ENCODE results near the gene MCF2L.

MCF2L gene

GRCh38 chr13:113117335-113117872, 148.4 kb downstream of the MCF2L start:
- no peak overlapping the region for H3K4me3 ChIP-seq (ENCODE audit: low read depth, low read length)
- no peak overlapping the region for H3K27ac ChIP-seq
- H3K27me3 ChIP-seq (replicated peaks), result no peaks in the 10 kb centered on the region
- no peaks in the 10 kb centered on the region for H3K36me3 ChIP-seq (replicated peaks)
- in situ Hi-C loops (cut with HindIII; ENCODE audit: low pct_ligation_motif_present, low sequenced_read_pairs), result no loop called here
- TF ChIP-seq CTCF (IDR thresholded peaks at IDR 0.05; ENCODE audit: low read depth, low read length, missing control alignments), result no peak
- DNase-seq, result no peak

GRCh38 chr13:113117911-113118260, 148.9 kb downstream of the MCF2L start:
- H3K27ac ChIP-seq, result no peak overlapping the region
- H3K27me3 ChIP-seq (replicated peaks), result no peaks in the 10 kb centered on the region
- no peaks in the 10 kb centered on the region for H3K36me3 ChIP-seq (replicated peaks)
- no peak for TF ChIP-seq CTCF (IDR thresholded peaks at IDR 0.05; ENCODE audit: low read depth, low read length, missing control alignments)
- in situ Hi-C loops (cut with HindIII; ENCODE audit: low pct_ligation_motif_present, low sequenced_read_pairs), result no loop called here
- no peak for DNase-seq
- H3K4me3 ChIP-seq (ENCODE audit: low read depth, low read length), result no peak overlapping the region

- in situ Hi-C loops (cut with HindIII; ENCODE audit: low pct_ligation_motif_present, low sequenced_read_pairs), result no loop called here
- DNase-seq, result no peak
- H3K4me3 ChIP-seq (ENCODE audit: low read depth, low read length), result no peak overlapping the region
Measured at GRCh38 chr13:113118261-113119021, 149.4 kb downstream of the MCF2L start.

GRCh38 chr13:113119166-113119821, 150.3 kb downstream of the MCF2L start:
- Histone ChIP-seq H3K36me3 (replicated peaks) (no peaks in the 10 kb centered on the region), H3K27ac (no peak overlapping the region), H3K4me3 (ENCODE audit: low read depth, low read length) (no peak overlapping the region), H3K27me3 (replicated peaks) (no peaks in the 10 kb centered on the region)
- in situ Hi-C loops (cut with HindIII; ENCODE audit: low pct_ligation_motif_present, low sequenced_read_pairs), result no loop called here
- TF ChIP-seq CTCF (IDR thresholded peaks at IDR 0.05; ENCODE audit: low read depth, low read length, missing control alignments), result no peak
- DNase-seq, result no peak

More at GRCh38 chr13:113118261-113119021, 149.4 kb downstream of the MCF2L start:
- TF ChIP-seq CTCF (IDR thresholded peaks at IDR 0.05; ENCODE audit: low read depth, low read length, missing control alignments), result no peak
- H3K36me3 ChIP-seq (replicated peaks), result no peaks in the 10 kb centered on the region
- H3K27me3 ChIP-seq (replicated peaks), result no peaks in the 10 kb centered on the region
- H3K27ac ChIP-seq, result no peak overlapping the region

- no peaks in the 10 kb centered on the region for H3K27me3 ChIP-seq (replicated peaks)
- no peaks in the 10 kb centered on the region for H3K36me3 ChIP-seq (replicated peaks)
- no peak for TF ChIP-seq CTCF (IDR thresholded peaks at IDR 0.05; ENCODE audit: low read depth, low read length, missing control alignments)
- H3K4me3 ChIP-seq (ENCODE audit: low read depth, low read length), result no peak overlapping the region
- in situ Hi-C loops (cut with HindIII; ENCODE audit: low pct_ligation_motif_present, low sequenced_read_pairs), result no loop called here
- H3K27ac ChIP-seq, result no peak overlapping the region
- no peak for DNase-seq
Measured at GRCh38 chr13:113119822-113120189, 150.8 kb downstream of the MCF2L start.

Measured in brain microvascular endothelial cell (primary cell).